Esophagus squamous epithelium (tissue), 4 donors: ENCODE data around the gene TTC32.

Experiments used
- CTCF ChIP-seq, 6 experiments: fragments of 450-650 bp in 4 of 6; fragments of 200-600 bp in 2 of 6; sonication (generic) in 2 of 6; IDR thresholded peaks; one replicate each; pipeline ENCODE4 v1.5.1; 2016 to 2019; ENCODE audit warnings: antibody characterized with exemption in 6 of 6, mild to moderate bottlenecking in 4 of 6, moderate library complexity in 4 of 6
- POLR2A ChIP-seq, 4 donors: fragments of 450-650 bp; IDR thresholded peaks; one replicate each; pipeline ENCODE4 v1.6.1; 2017; ENCODE audit warnings: antibody characterized with exemption in 4 of 4, mild to moderate bottlenecking in 4 of 4, moderate library complexity in 3 of 4

GRCh38 chr2:19848029-19848750 lies 53.6 kb downstream of the TTC32 start:
- no peak for TF ChIP-seq CTCF (IDR thresholded peaks at IDR 0.05)
- no peak for TF ChIP-seq POLR2A (IDR thresholded peaks at IDR 0.05)
